Left lung (tissue), 10 donors: Measurements from ENCODE around the gene HESX1. TPM values are rescaled to one million over a fixed set of nuclear protein-coding genes. Genes with fewer than 3 reads are reported as not detected.

Experiments
- ATAC-seq: fragments of 200-7000 bp; cut with Tn5 transposase; one replicate; pipeline ENCODE4 v1.9.1; 2020; ENCODE audit warnings: moderate library complexity
- DNase-seq, 4 donors: peaks; one replicate each; pipeline ENCODE4 v3.0.0-alpha.2; 2013 to 2020
- H3K27ac ChIP-seq, 2 donors: fragments of 200-600 bp; sonication (generic) in 1 of 2; one replicate each; pipeline versions ENCODE4 v1.5.0 to v1.8.0; 2020 to 2021
- H3K27me3 ChIP-seq, 2 donors: fragments of 200-600 bp; sonication (generic) in 1 of 2; one replicate each; pipeline versions ENCODE4 v1.5.0 to v1.8.0; 2020 to 2021
- H3K36me3 ChIP-seq, 2 donors: fragments of 200-600 bp; sonication (generic) in 1 of 2; one replicate each; pipeline versions ENCODE4 v1.5.0 to v1.8.0; 2020 to 2021
- H3K4me1 ChIP-seq, 2 donors: fragments of 200-600 bp; one replicate each; pipeline ENCODE4 v1.8.0; 2021
- H3K4me3 ChIP-seq, 2 donors: fragments of 200-600 bp; sonication (generic) in 1 of 2; one replicate each; pipeline versions ENCODE4 v1.5.0 to v1.8.0; 2020 to 2021; ENCODE audit warnings: mild to moderate bottlenecking in 1 of 2
- H3K9me3 ChIP-seq, 2 donors: fragments of 200-600 bp; sonication (generic) in 1 of 2; one replicate each; pipeline versions ENCODE4 v1.5.0 to v1.8.0; 2020 to 2021
- intact Hi-C, 2 donors: fragments of 100-400 bp; cut with DNase I; formaldehyde crosslinking; loops; one replicate each; pipeline versions ENCODE4 v1.11.2 to v1.14.2; 2022
- polyA plus RNA-seq, 6 donors: library from polyadenylated mRNA; unstranded; fragments of 120-200 nt; gene quantifications; one replicate each; pipeline ENCODE4 v1.2.1, GENCODE V29; 2013; ENCODE audit not compliant: insufficient read length in 6 of 6
- total RNA-seq, 2 donors: library from RNA; stranded (reverse); fragmentation: NEBNext Ultra II Directional; extraction: Animal tissue kit (Norgen Biotek cat#: 25700); gene quantifications; one replicate each; pipeline ENCODE4 v1.2.1, GENCODE V29; 2021
- TF ChIP-seq, protein P1 (sequence below), 2 donors: fragments of 200-600 bp; sonication (generic) in 1 of 2; IDR thresholded peaks; one replicate each; pipeline versions ENCODE4 v1.5.0 to v1.8.0; 2021; ENCODE audit warnings: antibody characterized with exemption in 2 of 2
- donor health status: DM: no; HTN: yes; CAD: no.
- donor health status: DM: no; HTN: no; CAD: no.

HESX1 gene
- total and polyA plus RNA-seq, 8 donors: 0.47 to 4.0 (median 3.3) TPM

DNA sequence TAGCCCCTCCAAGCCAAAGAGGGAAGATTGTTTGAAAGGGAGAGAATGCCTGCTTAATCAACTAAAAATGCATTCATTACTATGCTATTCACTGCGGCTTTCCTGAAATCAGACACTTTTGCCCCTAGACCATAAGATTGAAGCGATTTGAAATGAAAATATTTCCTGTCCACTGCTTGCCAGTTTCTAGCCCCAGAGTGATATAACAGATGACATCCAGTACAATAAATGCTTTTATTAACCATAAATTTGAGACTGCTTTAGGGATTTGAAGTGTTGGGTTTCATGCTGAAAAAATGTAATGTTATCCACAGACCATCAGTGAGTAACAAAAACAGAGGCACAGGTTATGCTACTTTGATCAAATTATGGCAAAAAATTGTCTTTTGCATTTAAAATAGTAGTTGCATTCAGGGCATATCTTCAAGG lies 48.7 kb downstream of the HESX1 start:
- H3K9me3 ChIP-seq: no peaks in the 10 kb centered on the region
- DNase-seq (no peak), ATAC-seq (no peak)
- TF ChIP-seq, protein P1, sequence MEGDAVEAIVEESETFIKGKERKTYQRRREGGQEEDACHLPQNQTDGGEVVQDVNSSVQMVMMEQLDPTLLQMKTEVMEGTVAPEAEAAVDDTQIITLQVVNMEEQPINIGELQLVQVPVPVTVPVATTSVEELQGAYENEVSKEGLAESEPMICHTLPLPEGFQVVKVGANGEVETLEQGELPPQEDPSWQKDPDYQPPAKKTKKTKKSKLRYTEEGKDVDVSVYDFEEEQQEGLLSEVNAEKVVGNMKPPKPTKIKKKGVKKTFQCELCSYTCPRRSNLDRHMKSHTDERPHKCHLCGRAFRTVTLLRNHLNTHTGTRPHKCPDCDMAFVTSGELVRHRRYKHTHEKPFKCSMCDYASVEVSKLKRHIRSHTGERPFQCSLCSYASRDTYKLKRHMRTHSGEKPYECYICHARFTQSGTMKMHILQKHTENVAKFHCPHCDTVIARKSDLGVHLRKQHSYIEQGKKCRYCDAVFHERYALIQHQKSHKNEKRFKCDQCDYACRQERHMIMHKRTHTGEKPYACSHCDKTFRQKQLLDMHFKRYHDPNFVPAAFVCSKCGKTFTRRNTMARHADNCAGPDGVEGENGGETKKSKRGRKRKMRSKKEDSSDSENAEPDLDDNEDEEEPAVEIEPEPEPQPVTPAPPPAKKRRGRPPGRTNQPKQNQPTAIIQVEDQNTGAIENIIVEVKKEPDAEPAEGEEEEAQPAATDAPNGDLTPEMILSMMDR (IDR thresholded peaks at IDR 0.05): no peak
- intact Hi-C loops: no loop called here
- H3K27ac ChIP-seq: no peak overlapping the region
- H3K27me3 ChIP-seq: peaks cover 0 to 10% of the 10 kb centered on the region in 2 donors
- no peak overlapping the region for H3K4me3 ChIP-seq
- no peaks in the 10 kb centered on the region for H3K36me3 ChIP-seq
- no peaks in the 10 kb centered on the region for H3K4me1 ChIP-seq

GRCh38 chr3:57150113-57150581 lies 49.6 kb downstream of the HESX1 start:
- no peak overlapping the region for H3K27ac ChIP-seq
- ATAC-seq: no peak

More at GRCh38 chr3:57150113-57150581, 49.6 kb downstream of the HESX1 start:
- Histone ChIP-seq H3K36me3 (no peaks in the 10 kb centered on the region), H3K27me3 (peaks cover 0 to 5% of the 10 kb centered on the region in 2 donors), H3K4me1 (no peaks in the 10 kb centered on the region), H3K4me3 (no peak overlapping the region), H3K9me3 (no peaks in the 10 kb centered on the region)
- intact Hi-C loops: no loop called here
- TF ChIP-seq, protein P1 (IDR thresholded peaks at IDR 0.05): no peak
- DNase-seq: no peak

Other genes starting within 250 kb of the HESX1 start
- gene SPATA12, start 139.3 kb downstream of the HESX1 start, total RNA-seq: under 1 TPM; 0.17 to 0.21 TPM
- gene SPATA12, start 139.3 kb downstream of the HESX1 start, polyA plus RNA-seq: not detected
- 1 to 10 TPM; 1.1 to 2.4 TPM for gene IL17RD, start 34.6 kb downstream of the HESX1 start, total RNA-seq
- 10 to 100 TPM; 10.3 to 14.3 (median 11.9) TPM for gene IL17RD, start 34.6 kb downstream of the HESX1 start, polyA plus RNA-seq
- gene APPL1, start 27.8 kb upstream of the HESX1 start, total RNA-seq: 10 to 100 TPM; 35.8 to 37.8 TPM
- gene APPL1, start 27.8 kb upstream of the HESX1 start, polyA plus RNA-seq: 10 to 100 TPM; 42.3 to 51.0 (median 43.9) TPM
- gene ASB14, start 92.7 kb upstream of the HESX1 start, total RNA-seq: under 1 TPM in 1 of 2 donors, not detected in 1; 0.13 TPM
- gene ASB14, start 92.7 kb upstream of the HESX1 start, polyA plus RNA-seq: 1 to 10 TPM; 1.4 to 2.4 (median 1.7) TPM